HepG2 (cell line): ENCODE data around the gene MAMSTR. TPM values are rescaled to one million over a fixed set of nuclear protein-coding genes. Genes with fewer than 3 reads are reported as not detected.

Experiments
- CTCF ChIP-seq: sonication (generic); formaldehyde crosslinking; IDR thresholded peaks from 2 replicates; pipeline ENCODE4 v1.5.0; 2020; ENCODE audit warnings: mild to moderate bottlenecking, missing genetic modification reagents, moderate library complexity
- ETV5 ChIP-seq: IDR thresholded peaks from 2 replicates; pipeline ENCODE4 v1.6.1; 2018; ENCODE audit warnings: missing biosample characterization, missing genetic modification reagents, inconsistent platforms, borderline replicate concordance
- MTERF4 ChIP-seq: sonication (generic); formaldehyde crosslinking; IDR thresholded peaks from 2 replicates; pipeline ENCODE4 v1.8.0; 2023; ENCODE audit warnings: mild to moderate bottlenecking, missing genetic modification reagents
- NFE2 ChIP-seq: sonication (generic); formaldehyde crosslinking; IDR thresholded peaks from 2 replicates; pipeline ENCODE4 v1.4.0; 2020; ENCODE audit warnings: missing genetic modification reagents
- PCBP2 ChIP-seq: fragments of 200-400 bp; formaldehyde crosslinking; optimal IDR thresholded peaks from 2 replicates; pipeline ENCODE3; 2018; ENCODE audit warnings: low read length, low read depth; ENCODE audit not compliant: poor library complexity, severe bottlenecking
- ZFP91 ChIP-seq: sonication (generic); formaldehyde crosslinking; IDR thresholded peaks from 2 replicates; pipeline ENCODE4 v1.9.0; 2022; ENCODE audit warnings: missing genetic modification reagents, mild to moderate bottlenecking, borderline replicate concordance
- ZNF136 ChIP-seq: sonication (generic); formaldehyde crosslinking; IDR thresholded peaks from 2 replicates; pipeline ENCODE4 v1.8.1; 2022; ENCODE audit warnings: low read depth, mild to moderate bottlenecking, moderate library complexity, missing genetic modification reagents
- ZNF317 ChIP-seq: sonication (generic); formaldehyde crosslinking; IDR thresholded peaks from 2 replicates; pipeline ENCODE4 v1.5.0; 2020; ENCODE audit warnings: mild to moderate bottlenecking, missing genetic modification reagents
- ZNF382 ChIP-seq: sonication (generic); formaldehyde crosslinking; IDR thresholded peaks from 2 replicates; pipeline ENCODE4 v1.5.0; 2020; ENCODE audit warnings: missing genetic modification reagents, mild to moderate bottlenecking, borderline replicate concordance
- ZNF547 ChIP-seq: sonication (generic); formaldehyde crosslinking; IDR thresholded peaks from 2 replicates; pipeline ENCODE4 v1.5.1; 2020; ENCODE audit warnings: mild to moderate bottlenecking, missing genetic modification reagents
- ZNF597 ChIP-seq: sonication (generic); formaldehyde crosslinking; IDR thresholded peaks from 2 replicates; pipeline ENCODE4 v1.5.0; 2020; ENCODE audit warnings: missing genetic modification reagents
- ZNF660 ChIP-seq: sonication (generic); formaldehyde crosslinking; IDR thresholded peaks from 2 replicates; pipeline ENCODE4 v1.5.1; 2020; ENCODE audit warnings: mild to moderate bottlenecking, low read depth, missing genetic modification reagents, borderline replicate concordance
- polyA plus RNA-seq, 8 experiments: library from polyadenylated mRNA; depleted of rRNA in 3 of 8; stranded (reverse) in 7 of 8; unstranded in 1 of 8; fragments of >200 nt; fragmentation: Illumina TruSeq in 4 of 8; extraction: Trizol in 4 of 8; gene quantifications; 2 replicates each; pipeline versions ENCODE4 v1.2.1 to v1.2.3, GENCODE V29; 2011 to 2016; ENCODE audit warnings: low read depth in 4 of 8, missing spikeins in 1 of 8, mixed read lengths in 1 of 8; ENCODE audit not compliant: insufficient read depth in 1 of 8
- total RNA-seq, 5 experiments: library from RNA; depleted of rRNA; stranded (reverse); fragments of >200 nt; fragmentation: Illumina TruSeq; extraction: Trizol; gene quantifications; 2 replicates each; pipeline ENCODE4 v1.2.3, GENCODE V29; 2016; ENCODE audit warnings: low read depth in 1 of 5
- TF ChIP-seq, protein P1 (sequence below), 2 experiments: sonication (generic) in 1 of 2; formaldehyde crosslinking in 1 of 2; IDR thresholded peaks; 2 replicates each; pipeline versions ENCODE4 v1.6.1 to v1.9.0; 2014 to 2022; ENCODE audit warnings: antibody characterized with exemption in 1 of 2, borderline replicate concordance in 1 of 2, inconsistent platforms in 1 of 2, low read depth in 1 of 2, missing genetic modification reagents in 1 of 2

The MAMSTR gene
- total and polyA plus RNA-seq, 2 of the 13 experiments (the other 11 are each of a cell fraction or from before 2014, with no cell fraction given), result 2.2 to 2.4 TPM

DNA sequence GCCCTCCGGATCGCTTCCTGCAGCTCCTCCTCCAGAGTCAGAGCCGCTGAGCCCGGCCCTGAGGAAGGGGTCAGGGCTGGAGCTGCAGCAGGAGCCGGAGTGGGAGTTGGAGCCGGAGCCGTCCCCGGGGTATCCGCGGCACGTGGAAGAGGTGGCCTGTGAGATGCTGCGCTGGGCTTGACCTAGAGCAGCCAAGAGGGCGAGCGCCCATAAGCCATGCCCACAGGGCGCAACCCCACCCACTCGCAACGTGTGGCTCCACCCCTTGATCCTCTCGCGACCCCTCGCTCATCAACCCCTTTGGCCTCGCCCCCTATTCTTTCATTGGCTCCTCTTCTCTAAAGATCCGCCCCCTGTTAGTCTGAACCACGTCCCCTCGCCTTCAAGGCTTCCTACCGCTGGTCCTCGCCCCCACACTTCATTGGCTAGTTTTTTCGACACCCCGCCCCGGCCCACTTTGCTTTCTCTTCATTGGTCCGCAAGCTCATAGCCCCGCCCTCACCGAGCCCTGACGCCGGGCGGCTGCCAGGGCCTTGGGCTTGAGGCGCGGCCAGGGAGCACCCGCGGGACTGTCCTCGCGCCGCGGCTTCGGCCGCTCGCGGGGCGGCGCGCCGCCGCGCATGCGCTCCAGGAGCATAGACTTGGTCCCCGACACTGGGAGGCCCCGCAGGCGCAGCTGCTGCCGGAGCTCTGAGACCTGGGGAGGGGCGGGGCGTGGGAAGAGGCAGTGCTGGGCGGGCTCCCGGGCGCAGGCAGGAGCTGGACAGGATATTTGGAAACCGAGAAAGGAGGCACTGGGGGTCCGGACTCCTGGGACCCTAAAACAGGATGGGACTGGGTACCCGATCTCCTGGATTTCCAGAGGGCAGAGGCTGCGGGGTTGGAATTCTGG lies 5.4 kb downstream of the MAMSTR start (continued):
- TF ChIP-seq, protein P1, sequence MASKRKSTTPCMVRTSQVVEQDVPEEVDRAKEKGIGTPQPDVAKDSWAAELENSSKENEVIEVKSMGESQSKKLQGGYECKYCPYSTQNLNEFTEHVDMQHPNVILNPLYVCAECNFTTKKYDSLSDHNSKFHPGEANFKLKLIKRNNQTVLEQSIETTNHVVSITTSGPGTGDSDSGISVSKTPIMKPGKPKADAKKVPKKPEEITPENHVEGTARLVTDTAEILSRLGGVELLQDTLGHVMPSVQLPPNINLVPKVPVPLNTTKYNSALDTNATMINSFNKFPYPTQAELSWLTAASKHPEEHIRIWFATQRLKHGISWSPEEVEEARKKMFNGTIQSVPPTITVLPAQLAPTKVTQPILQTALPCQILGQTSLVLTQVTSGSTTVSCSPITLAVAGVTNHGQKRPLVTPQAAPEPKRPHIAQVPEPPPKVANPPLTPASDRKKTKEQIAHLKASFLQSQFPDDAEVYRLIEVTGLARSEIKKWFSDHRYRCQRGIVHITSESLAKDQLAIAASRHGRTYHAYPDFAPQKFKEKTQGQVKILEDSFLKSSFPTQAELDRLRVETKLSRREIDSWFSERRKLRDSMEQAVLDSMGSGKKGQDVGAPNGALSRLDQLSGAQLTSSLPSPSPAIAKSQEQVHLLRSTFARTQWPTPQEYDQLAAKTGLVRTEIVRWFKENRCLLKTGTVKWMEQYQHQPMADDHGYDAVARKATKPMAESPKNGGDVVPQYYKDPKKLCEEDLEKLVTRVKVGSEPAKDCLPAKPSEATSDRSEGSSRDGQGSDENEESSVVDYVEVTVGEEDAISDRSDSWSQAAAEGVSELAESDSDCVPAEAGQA (IDR thresholded peaks at IDR 0.05; ENCODE audit: low read depth), result peak; percentile 9; the same call in 1 of the 2 replicates
- TF ChIP-seq, protein P1 (CRISPR knock-in tag; IDR thresholded peaks at IDR 0.05; ENCODE audit: borderline replicate concordance), result no peak
- no peak for TF ChIP-seq NFE2 (CRISPR knock-in tag)
- no peak for TF ChIP-seq MTERF4 (CRISPR knock-in tag)
- TF ChIP-seq ZNF136, result no peak
- no peak for TF ChIP-seq ZNF317 (CRISPR knock-in tag)
- TF ChIP-seq CTCF (CRISPR knock-in tag), result peak; percentile 23; the same call in 1 of the 2 replicates
- TF ChIP-seq ZNF547 (CRISPR knock-in tag), result peak; percentile 61; the same call in 1 of the 2 replicates
- no peak for TF ChIP-seq PCBP2
- no peak for TF ChIP-seq ZNF597 (CRISPR knock-in tag)
- TF ChIP-seq ZNF660 (CRISPR knock-in tag), result no peak
- TF ChIP-seq ZNF382 (CRISPR knock-in tag), result no peak
- no peak; the same call in 1 of the 2 replicates for TF ChIP-seq ZFP91 (CRISPR knock-in tag)
- no peak for TF ChIP-seq ETV5
